HG03039 (cell line): ENCODE data around the gene ANKRD44.

Experiments
- ATAC-seq: cut with Tn5 transposase; IDR thresholded peaks from one replicate; pipeline ENCODE4 v1.9.1; 2021; ENCODE audit warnings: mild to moderate bottlenecking, moderate library complexity; ENCODE audit not compliant: unreplicated experiment

ANKRD44 gene

DNA sequence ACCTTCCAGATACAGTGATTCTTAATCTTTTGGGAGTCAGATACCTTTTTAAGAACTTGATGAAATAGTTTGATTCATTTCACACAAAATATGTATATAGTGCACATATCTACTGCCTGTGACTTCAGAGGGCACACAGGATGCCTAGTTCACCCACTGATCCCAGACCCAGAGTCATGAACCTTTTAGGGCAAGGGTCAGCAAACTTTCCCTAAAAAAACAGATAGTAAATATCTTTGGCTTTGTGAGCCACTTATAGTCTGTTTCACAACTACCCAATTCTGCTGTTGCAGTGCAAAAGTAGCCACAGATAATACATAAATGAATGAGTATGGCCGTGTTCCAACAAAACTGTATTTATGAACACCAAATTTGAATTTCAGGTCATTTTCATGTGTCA, 124.9 kb downstream of the ANKRD44 start:
- no peak for ATAC-seq

DNA sequence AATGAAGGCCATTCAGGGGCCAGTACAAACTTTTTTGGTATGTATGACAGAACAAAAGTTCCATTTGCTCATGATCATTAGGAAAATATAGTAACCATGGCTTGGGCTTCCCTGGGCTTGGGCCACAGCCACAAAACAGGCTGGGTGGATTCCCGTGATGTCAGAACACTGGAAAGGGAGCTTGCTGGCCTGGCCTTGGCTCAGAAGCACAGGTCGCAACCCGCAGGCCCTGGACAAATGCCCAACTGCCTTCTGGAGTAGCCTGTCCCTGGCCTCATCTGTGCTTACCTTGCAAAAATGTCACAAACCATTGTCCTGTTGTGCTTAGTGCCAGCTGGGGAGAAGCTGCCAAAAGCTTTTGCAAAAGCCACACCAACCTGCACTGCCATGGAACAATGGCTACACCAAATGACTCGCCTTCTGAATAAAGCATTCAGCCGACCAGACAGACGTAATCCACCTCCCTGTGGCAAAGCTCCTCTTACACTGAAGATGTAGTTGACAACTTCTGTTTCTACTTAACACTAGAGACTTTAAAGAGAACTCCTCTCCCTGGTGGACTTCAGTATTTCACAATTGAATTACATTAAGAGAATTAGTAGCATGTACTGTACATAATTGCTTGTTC, 125.5 kb downstream of the ANKRD44 start:
- no peak for ATAC-seq

DNA sequence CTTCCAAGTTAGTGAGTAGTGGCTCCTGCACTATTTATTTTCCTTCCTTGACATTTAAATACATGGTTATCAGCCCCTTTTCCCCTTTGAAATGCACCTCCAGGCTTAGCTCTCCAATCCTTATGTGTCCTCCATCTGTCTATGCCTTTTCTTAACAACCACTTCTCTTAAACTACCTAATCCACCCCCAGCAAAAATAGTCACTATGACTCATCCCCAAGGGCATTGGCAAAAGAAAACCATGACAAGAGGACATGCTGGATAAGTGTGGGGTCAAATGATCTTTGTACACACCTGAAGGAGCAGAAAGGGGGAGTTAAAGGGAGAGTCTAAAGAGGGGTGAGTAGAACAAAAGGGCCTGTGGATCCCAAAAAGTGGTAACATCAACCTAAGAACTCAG, 127.2 kb downstream of the ANKRD44 start:
- ATAC-seq: no peak

DNA sequence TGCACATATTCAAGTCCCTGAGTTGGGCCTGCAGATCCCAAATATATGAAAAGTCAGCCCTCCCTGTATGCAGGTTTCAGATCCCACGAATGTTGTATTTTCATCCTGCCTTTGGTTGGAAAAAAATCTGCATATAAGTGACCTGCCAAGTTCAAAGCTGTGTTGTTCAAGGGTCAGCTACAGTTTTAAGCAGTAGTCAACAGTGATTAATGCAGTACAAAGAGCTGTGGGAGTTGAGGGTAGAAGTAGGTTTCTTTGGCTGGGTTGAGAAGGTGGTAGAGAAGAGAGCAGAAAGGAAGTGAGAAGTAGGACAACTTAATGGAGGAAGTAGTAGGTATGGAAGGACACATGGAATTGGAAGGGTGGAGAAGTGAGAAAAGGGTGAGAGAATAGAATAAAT, 127.9 kb downstream of the ANKRD44 start:
- no peak for ATAC-seq

DNA sequence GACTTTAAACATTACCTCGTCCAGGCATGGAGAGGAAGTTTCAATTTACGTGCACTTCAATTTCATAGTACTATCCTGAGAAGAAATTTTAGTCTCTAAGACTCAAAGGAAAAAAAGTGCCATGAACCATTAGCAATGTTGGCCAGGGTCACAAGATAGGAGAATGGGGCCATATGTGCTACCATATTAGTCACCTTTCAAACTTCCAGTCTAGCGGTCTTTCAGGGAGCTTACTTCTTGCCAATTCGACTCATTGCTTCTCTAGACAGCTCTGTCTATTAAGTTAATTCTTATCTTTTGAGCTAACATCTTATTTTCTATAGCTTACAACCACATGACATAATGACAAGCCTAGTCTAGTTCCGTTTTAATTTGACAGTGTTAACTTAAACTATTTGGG, 129.1 kb downstream of the ANKRD44 start:
- ATAC-seq: no peak

DNA sequence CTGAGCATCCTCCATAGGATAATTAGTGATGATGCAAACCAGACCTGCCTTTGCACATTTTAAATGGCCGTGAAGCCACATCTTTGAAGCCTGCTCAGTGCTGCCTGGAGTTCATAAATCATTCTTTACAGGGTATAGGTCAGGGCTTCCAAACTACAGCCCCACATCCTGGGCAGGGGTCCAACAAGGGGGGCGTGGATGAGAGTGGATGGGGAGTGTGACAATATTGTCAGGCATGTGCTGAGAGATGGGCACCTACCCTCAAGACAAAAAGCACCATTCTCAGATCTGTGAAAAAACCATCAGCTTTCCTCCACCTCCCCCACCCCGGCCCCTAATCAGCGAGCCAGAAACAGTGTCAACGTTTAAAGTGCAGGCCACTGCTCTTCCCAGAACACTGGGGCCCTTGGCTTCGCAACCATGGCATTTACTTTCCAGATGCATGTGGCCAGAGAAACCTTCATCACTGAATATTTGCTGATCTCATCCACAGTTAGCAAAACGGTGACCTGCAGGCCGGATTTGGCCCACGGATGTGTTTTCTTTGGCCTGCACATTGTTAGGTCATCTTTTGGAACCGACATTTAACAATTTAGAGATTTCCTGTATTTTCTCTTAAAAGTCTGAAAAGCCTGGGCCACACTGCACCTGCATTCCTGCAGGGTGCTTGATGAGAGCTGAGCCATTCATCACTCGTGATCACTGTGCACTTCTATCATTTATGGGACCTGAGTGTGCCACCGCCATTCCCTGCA, 130.7 kb downstream of the ANKRD44 start:
- no peak for ATAC-seq

DNA sequence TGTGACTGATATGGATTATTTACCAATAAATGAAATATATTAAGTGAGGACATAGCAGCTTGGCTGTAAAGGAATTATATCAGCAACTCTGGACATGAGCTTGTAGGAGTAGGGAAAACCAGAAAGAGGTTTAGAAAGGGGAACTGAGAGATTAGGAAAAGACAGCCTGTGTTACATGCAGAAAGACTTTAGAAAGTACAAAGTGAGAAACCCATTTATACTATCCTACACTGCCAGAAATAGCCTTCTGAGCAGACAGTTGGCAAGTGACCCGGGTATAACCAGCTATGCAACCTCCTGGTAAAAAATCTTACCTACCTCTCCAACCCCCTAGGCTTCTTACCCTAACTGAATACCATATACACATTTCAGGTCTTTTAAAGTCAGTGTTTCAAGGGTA, 134.1 kb downstream of the ANKRD44 start:
- ATAC-seq: no peak

DNA sequence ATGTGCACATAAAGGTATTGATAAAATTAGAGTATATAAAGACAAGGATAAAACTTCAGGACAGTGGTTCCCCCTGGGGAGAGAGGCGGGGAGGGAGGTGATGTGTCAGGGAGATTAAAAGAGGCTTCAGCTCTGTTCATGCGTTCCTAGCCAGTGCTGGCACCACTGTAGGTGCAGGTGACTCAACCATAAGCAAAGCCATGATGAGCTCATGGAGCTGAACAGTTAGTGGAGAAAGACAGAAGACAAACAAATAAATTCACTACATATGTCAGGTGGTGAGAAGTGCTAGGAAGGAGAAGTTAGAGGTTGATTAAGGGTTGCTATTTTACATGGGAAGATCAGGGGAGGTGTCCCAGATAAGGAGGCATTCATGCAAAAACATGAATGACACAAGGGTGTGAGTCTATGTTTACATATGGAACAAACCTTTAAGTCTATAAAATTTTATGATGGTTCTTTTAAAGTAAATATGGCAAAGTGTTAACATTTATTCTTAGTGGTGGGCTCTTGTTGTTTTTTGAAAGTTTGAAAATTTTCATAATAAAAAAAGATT, 136.0 kb downstream of the ANKRD44 start:
- no peak for ATAC-seq

DNA sequence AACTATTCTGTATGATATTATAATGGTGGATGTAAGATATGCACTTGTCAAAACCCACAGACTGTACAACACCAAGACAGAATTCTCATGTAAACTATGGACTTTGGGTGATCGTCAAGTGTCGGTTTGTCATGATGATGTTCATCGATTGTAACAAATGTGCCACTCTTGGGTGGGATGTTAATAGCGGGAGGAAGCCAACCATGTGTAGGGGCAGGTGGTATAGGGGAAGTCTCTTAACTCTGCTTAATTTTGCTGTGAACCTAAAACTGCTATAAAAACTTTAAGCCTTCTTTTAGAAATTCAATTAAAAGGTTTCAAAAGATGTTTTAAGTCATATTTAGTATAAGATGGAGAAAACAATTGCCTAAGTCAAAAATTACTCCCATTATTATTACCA, 139.0 kb downstream of the ANKRD44 start:
- no peak for ATAC-seq

DNA sequence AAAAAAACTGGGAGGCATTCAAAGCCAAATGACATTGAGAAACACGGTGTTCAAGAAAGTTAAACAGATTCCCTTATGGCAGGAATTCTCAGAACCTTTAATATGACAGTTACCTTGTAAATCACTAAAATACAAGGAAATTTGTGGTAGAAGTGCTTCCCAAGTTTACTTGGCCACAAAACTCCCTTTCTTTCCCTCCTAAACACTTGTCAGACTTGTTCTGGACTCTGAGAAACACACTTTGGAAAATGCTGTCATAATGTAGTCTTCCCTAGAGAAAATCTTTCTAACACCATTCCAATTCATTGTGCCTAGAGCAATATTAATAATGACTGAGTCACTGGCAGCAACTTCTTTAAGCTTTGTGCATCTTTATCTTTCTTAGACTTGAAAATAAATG, 140.4 kb downstream of the ANKRD44 start:
- ATAC-seq: no peak

DNA sequence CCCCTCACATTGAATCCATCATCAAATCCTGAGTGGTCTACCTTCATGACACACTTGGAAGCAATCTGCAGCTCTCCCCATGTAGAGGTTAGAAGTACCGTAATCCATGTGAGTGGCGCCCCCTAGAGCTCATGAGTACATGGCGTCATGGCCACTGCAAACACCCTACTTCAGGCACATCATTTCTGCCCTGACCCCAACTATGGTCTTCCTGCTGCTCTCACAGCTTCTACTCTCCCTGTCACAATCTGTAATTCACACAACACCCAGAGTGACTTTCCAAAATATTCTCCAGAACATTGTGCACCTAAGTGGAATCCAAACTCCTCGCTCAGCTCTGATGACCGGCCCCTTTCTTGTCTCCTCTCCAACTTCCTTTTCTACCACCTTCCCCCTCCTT, 141.9 kb downstream of the ANKRD44 start:
- peak; percentile 78 for ATAC-seq

DNA sequence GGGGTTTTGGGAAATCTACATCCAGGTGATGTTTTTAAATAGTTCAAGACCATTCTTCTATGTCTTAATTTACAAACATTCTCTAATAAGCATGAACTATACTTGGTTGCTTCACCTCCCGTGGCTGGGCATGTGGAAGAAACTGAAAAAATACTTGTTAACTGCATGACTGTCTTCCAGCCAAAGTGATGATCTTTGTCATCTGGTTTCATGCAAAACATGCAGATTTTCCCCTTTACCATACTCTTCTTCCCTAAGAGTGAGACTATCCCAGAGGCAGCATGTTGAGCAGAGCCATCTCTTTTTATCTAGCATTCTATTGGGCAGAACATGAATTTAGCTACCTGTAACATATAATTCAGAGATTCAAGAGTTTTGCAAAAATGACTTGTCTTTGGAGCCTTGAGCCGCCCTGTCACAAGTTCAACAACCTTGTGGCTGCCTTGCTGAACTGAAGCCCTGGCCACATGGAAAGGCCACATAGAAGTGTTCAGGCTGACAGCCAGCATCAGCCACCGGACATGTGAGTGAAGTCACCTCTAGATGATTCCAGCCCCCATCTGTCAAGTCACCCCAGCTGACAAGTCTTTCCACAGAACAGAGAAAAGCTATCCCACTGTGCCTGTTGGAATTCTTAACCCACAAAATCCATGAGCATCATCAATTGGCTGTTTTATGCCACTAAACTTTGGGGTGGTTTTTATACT, 142.8 kb downstream of the ANKRD44 start:
- ATAC-seq: no peak

DNA sequence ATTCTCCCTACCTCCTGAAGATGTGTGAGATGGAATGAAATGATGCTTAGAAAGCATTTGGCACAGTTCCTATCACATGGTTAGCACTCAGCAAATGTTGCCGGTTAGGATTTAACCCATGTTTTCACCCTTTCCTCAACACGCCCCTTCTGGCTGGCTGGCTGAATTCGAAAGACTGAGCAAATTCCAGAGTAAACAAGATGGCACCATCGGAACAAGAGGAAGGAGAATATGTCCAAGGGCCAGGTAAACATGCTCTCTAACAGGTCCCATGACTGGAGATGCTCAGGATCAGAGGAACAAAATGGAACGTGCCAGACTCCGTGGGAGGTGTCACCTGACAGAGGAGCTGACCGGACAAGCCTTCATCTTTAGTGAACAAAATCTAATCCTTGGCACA, 145.6 kb downstream of the ANKRD44 start:
- no peak for ATAC-seq

DNA sequence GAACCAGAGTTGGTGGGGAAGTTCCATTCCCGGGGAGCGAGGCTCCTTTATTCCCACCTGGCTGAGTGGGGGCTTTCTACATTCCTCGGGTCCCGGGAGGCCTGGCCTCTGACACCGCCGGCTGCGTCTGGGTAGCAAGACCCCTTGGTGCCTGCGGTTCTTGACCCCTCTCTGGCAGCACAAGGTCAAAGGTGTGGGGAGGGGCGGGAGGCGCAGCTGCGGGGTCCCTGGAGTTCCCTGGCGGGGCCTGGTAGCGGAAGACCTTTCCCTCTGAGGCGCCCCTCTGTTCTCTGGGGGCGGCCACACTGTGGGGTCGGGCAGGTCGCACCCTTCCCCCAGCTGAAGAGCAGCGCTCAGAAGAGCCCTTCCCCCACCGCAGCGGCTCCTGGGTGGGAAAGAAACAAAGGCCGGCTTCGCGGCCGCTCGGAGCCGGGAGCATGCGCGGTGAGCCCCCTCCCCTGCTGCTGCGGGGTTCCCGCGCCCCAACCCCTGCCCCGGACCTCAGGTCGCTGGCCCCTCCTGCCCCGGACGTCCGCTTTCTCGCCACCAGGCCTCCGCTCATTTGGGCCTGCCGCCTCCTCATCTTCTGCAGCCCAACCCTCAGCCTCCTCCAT, 146.3 kb downstream of the ANKRD44 start:
- no peak for ATAC-seq

DNA sequence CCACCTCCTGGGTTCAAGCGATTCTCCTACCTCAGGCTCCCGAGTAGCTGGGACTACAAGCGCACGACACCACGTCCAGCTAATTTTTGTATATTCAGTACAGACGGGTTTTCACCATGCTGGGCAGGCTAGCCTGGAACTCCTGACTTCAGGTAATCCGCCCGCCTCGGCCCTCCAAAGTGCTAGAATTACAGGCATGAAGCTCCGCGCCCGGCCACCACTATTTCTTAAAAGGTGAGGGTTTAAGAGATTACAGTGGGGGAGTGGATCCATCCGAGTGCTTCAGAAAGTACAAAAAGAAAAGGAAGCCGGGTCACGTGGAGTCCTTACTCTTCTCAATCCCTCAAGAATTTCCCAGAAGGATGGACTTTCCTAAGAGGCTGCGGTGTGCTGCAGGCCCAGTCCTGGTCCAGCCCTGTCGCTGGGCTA, 146.9 kb downstream of the ANKRD44 start:
- no peak for ATAC-seq

DNA sequence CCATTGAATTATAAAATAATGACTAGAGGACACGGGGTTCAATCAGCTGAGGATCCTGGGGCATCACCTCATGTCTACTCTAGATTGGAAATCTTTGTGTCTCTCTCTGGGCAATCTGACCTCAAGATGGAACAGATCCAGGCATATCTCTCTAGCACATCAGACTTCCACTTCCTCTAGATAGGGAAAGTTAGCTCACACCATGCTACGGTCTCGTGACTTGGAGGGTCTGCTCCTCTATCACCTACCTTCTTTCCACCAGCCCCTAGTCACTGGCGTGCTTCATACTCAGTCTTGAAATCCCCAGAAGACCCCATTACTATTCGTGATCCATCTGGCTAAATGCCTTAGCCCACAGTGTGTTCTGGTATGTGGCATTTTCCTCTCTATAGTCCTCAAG, 148.8 kb downstream of the ANKRD44 start:
- ATAC-seq: no peak

DNA sequence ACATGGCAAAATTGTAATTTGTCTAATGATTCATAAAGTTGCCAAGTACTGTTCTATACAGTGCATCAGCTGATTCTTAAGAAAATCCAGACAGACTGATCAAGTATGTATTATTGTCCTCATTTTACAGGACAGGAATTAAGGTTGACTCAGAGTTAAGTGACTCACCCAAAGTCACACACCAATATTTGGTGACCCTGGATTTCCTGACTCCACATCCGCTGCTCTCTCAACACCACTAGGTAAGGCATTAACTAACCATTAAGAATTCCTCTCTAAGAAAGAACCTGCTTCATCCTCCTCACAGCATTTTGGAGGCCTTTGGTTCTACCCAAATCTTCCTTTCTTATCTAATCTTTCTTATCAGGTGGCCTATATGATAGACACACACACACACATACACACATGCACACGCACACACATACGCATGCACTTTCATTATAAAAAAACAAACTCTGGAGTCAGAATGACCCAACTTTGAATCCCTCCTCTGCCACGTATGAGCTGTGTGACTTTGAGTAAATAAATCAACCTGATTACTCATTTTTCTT, 150.8 kb downstream of the ANKRD44 start:
- ATAC-seq: no peak

DNA sequence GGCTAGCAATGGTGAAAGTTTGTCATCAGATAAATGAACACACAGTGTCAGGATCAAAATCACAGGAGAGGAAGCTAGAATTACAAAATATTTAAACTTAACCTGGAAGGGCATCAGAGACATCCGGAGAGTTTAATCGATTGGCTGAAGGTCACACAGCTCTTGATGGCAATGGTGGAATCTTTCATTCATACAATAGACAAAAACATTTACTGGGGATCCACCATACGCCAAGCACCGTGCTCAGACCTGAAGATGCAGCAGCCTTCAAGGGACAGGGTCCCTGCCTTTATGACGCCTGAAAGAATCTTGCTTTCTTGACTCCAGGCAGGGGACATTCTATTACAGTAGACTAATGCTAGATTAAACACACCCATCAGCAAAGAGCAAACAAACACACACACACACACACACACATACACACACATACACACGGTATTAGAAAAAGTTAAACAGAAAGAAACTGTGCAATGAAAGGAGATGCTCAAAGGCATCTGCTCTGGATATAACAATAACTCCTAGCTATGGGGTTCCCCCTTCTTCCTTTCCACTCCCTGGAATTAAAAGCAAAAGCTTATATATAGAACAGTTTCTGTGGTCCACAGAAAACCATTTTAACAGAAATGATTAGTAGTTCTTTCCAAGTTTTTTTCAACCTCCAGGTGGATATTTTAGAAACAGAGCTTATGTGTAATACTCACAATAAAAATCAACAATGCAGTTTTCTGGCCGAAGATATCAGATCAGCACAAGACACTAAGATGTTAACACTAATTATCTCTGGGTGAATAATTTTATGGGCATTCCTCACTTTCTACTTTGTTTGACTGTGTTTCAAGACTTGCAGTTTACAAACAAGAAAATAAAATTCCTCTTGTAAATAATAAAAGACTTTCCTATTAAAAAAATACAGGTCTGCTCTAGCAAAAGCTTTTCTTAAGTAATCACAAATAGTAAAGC, 151.7 kb downstream of the ANKRD44 start:
- ATAC-seq: no peak

DNA sequence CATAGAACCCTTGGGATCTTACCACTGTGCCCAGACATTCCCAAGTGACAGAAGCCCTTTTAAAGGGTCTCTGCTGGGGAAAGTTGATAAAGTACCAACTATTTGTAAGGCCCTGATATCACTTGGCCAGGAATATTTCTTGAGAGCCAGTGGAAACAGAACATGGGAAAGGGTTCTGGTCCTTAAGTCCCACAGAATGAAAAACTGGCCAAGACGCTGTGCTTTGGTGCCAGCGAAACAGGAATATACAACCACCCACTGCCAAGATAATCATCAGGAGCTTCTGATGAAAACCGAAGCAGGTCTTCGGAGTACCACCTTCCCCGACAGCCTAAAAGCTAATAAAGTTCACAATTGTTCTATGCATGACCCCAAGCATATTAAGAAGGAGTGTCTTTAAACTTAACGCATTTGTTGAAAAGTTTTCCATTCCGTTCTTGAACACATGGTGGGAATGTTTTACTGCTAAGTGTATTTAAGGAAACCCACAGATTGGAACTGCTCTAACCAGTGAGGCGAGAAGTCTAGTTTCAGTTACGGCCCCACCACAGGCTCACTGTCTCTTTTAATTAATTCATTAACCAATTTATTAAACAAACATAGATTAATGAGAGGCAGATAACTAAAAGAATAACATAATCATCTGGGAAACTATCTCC, 152.6 kb downstream of the ANKRD44 start:
- no peak for ATAC-seq
